ENCODE measurements around the gene SNX5.

SNX5 gene

DNA sequence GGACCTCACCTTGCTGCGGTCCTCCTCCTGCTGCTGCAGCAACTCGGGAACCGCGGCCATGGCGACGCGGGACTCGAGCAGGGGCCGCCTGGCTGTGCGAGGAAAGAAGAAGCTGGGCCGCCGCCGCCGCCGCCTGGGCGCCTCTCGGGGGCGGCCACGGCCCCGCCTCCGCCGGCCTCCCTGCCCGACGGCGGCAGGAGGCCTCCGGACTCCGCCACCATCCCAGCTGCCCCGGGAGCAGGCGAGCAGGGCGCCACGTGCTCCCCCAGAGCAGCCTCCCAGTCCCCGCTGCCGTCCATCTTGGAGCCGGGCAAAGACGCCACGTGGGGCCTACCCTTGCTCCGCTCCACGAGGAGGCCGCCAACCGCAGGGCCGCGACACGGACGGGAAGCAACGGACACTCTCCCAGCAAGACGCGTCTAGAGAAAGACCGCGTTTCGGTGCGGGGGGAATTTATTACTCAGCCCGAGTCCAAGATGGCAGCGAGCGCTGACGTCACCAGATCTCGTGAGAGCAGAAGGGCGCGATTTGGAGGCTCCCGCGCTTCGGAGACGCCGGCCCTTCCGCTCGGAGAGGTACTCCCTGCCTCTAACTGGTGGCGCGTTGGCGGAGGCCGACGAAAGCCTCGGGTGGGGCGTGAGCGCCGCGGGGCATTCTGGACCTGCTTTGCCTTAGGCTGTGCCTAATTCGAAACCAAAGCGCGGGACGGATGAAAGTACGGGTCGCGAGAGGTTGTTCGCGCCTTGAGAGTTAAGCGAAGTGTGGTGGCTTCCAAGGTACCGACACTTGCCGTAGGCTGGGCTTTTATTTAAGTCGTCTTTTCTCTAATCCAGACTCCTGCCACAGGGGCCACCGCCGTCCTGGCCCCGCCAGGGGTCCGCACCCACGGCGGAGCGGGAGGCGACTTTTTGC is at the start of gene SNX5, which contains the start of gene MGME1:
TSS of gene SNX5 (minus strand) at position 429 of the 912 bp plus-strand sequence. CDS start at position 60, 369 bp downstream.
TSS of gene MGME1 (plus strand) at position 653 of the 912 bp plus-strand sequence. CDS start 842 bp downstream, outside the sequence.
- DNase-seq = peak; percentile 95

DNA sequence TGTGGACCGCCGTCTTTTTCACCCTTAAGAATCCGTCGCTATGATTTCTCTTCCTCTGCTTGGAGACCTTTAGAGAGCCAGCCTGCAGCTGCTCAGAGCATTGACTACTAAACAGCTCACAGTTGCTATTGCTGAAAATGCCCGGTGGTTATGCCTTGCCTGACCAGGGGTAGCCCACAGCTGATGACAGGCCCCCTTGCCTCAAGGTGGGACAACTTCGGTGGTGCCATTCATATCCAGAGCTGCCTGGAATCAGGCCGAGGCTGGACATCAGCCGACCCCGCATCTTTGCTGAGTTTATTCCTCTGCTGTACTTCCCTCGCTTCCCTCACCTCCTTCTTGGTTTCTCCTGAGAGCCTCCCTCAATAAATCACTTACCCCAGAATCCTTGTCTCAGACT is 49.5 kb upstream of the SNX5 start:
- DNase-seq = no peak

GRCh38 chr20:18016772-18017171 is 48.2 kb upstream of the SNX5 start:
- no peak for DNase-seq

- no peak for DNase-seq
Observed at GRCh38 chr20:18014411-18014810, 45.8 kb upstream of the SNX5 start.

DNA sequence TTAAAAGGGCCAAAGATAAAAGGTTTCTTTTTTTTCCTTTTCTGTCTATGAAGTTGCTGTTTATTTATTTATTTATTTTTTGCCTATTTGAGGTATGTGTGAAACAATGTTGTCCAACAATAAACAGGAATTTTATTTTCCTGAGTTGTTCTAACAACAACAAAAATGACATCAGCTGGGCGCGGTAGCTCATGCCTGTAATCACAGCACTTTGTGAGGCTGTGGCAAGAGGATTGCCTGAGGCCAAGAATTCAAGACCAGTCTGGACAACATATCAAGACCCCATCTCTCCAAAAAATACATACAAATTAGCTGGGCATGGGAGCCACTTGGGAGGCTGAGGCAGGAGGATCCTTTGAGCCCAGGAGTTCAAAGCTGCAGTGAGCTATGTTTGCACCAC is 44.3 kb upstream of the SNX5 start:
- DNase-seq = no peak

GRCh38 chr20:18011951-18012645 is 43.5 kb upstream of the SNX5 start:
- no peak for DNase-seq

DNA sequence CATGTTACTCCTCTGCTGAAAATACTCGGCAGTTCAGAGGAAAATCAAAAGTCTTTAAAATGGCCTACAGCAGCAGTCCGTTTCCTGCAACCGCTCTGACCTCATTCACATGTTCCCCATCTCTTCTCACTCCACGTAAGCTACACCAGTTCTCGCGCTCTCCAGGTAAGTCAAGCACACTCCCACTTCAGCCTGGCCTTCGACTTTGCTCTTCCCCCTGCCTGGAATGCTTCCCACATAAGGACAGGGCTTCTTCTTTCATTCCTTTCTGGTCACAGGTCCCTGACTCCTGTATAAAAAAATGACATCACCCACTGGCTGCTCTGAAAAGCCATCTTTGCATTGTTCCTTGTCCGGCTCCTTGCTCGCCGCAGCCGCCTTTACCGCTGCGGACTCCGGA is 42.9 kb upstream of the SNX5 start:
- no peak for DNase-seq

GRCh38 chr20:18009116-18009515 is 40.5 kb upstream of the SNX5 start:
- no peak for DNase-seq

- no peak for DNase-seq
Observed at GRCh38 chr20:18007534-18008292, 39.1 kb upstream of the SNX5 start.

GRCh38 chr20:18006684-18007083 is 38.1 kb upstream of the SNX5 start:
- no peak for DNase-seq

GRCh38 chr20:18005990-18006364 is 37.4 kb upstream of the SNX5 start:
- no peak for DNase-seq

- DNase-seq = no peak
Observed at GRCh38 chr20:18005170-18005989, 36.8 kb upstream of the SNX5 start.

GRCh38 chr20:18004384-18005031 is 35.9 kb upstream of the SNX5 start:
- DNase-seq = no peak

DNA sequence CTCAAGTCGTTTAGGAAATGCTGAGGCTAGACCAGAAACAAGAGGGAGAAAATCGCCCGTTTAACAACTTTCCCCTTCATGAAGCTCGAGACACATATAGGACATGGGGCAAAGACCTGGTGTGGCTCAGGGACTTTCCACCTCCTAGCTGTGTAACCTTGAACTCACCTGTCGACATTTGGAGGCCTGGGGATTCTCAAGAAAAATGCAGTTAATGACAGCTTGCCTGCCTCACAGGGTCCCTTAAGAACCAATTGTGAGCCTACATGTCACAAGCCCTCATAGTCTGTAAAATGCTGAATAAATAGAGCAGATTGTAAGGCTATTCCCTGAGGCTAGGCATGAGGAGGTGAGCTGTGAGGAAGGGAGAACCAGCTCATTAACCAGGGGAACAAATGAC is 35.3 kb upstream of the SNX5 start:
- no peak for DNase-seq

GRCh38 chr20:18001131-18001921 is 32.7 kb upstream of the SNX5 start:
- no peak for DNase-seq

DNA sequence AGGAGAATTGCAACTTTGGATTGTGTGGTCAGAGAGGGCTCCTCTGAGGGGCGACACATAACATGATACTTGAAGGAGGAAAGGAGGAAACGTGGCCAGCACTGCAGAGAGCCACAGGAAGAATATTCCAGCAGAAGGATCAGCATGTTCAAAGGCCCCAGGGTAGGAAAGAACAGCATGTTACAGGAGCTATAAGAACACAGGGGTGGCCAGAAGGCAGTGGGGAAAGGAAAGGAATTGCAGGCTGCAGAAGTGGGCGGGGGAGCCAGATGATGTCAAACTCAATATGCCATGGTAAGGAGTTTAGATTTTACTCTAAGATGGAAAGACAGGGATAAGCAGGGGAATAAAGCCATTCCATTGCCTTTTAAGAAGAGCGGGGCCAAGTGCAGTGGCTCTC is 31.0 kb upstream of the SNX5 start:
- DNase-seq = no peak

GRCh38 chr20:17998446-17998845 is 29.9 kb upstream of the SNX5 start:
- DNase-seq = no peak

DNA sequence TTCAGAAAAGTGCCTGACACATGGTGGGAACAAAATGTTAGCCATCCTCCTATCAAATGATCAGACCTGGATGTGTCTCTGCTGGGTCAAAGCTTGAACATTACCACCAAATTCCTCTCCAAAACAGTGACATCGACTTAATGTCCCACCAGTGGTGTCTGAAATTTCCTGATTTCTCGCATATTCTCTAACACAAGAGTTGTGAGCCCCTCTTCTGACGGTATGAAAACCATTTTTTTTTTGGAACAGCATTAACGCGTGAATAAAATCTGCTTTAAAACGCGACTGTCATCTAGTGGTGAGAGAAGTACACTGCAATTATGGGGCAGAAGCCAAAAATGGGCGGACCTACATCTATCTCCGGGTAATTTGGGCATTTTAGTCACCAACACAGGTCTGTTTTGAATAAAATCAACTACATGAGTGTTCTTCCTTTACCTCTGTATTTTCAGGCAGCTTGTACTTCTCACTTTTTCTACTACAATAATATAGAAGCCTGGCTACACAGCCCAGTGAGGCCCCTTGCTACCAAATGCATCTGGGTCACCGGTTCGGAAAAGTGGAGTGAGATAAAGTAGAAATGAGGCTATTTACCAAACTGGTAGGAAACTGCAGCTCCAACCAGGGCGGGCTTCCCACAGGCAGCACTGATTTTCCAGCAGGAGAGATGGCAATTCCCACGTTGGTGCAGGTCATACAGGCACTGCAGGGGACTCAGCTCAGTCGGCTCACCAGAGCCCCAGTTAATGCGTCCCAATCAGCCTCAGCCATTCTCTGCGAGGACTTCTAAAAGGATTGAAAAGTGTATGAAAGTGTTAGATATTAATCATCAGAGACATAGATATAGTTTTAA is 27.6 kb upstream of the SNX5 start:
- DNase-seq = no peak

DNA sequence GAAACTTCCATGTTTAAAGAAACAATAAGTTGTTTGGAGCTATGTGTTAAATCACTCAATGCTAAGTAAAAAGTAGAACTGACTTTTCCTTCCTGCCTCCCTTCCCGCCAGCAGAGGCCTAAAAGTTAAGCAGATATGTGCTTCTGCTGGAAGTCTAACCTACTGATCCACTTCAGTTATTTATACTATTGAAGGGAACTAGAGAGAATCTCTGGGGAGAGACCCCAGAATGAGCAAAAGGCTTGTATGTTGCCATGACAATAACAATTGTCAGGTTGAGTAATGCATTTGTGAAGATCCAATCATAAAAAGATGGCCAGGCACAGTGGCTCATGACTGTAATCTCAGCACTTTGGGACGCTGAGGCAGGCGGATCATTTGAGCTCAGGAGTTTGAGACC is 25.0 kb upstream of the SNX5 start:
- DNase-seq = no peak

All from SIG-M5 (cell line).